Fibroblast of pulmonary artery (primary cell): ENCODE results near the gene NCMAP.
"Not testable (repeated sequence)": the region's sequence is repeated elsewhere in the genome, so short reads cannot be mapped to it uniquely, and the experiment has no call there.

Experiments used
- DNase-seq: peaks from one replicate; pipeline ENCODE4 v3.0.0-alpha.2; 2010; ENCODE audit warnings: low read depth
- H3K4me3 ChIP-seq: replicated peaks from 2 replicates; pipeline ENCODE4 v1.5.1; 2011; ENCODE audit warnings: low read depth, mild to moderate bottlenecking, control low read depth, low read length, moderate library complexity
- TF ChIP-seq, protein P1 (sequence below): IDR thresholded peaks from 2 replicates; pipeline ENCODE4 v1.5.1; 2011; ENCODE audit warnings: mild to moderate bottlenecking, control low read depth, low read length, inconsistent platforms; ENCODE audit errors: missing control alignments

Gene NCMAP

GRCh38 chr1:24555591-24556413, at the start of gene NCMAP:
Gene NCMAP, plus strand, starts transcription at chr1:24556087. Its CDS starts 39,344 bp downstream, at chr1:24595431.
- no peak for DNase-seq
- TF ChIP-seq, protein P1, sequence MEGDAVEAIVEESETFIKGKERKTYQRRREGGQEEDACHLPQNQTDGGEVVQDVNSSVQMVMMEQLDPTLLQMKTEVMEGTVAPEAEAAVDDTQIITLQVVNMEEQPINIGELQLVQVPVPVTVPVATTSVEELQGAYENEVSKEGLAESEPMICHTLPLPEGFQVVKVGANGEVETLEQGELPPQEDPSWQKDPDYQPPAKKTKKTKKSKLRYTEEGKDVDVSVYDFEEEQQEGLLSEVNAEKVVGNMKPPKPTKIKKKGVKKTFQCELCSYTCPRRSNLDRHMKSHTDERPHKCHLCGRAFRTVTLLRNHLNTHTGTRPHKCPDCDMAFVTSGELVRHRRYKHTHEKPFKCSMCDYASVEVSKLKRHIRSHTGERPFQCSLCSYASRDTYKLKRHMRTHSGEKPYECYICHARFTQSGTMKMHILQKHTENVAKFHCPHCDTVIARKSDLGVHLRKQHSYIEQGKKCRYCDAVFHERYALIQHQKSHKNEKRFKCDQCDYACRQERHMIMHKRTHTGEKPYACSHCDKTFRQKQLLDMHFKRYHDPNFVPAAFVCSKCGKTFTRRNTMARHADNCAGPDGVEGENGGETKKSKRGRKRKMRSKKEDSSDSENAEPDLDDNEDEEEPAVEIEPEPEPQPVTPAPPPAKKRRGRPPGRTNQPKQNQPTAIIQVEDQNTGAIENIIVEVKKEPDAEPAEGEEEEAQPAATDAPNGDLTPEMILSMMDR, result no peak
- no peak within 1 kb of the TSS for H3K4me3 ChIP-seq

DNA sequence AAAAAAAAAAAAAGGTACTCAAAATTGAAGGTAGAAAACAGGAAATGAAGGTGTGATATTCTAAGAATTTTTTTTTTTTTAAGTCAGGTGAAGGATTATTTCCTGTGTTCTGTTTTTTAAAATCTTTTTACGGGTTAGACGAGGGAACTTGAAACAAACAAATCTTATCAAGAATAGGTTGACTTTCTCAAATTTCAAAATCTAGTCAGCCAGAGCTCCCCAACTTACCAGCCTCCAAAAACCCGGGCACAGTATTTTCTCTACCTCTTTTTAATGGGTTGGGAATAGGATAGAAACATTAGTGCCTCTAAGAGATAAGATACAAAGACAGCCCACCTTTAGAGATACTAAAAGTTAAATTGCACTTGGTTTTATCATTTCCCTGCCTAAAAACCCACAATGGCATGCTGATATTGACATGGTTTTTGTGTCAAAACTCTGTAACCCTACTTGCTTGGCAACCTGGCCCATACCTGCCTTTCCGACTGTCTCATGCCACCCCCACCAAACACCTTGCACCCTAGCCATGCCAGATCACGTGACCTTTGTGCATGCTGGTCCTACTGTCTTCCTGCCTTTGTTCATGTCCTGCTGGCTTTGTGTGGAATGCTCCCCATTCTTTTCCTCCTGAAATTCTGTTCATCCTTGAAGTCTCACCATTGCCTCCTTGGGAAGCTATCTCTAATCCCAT, 49.1 kb upstream of the NCMAP start:
- no peak overlapping the region for H3K4me3 ChIP-seq
- no peak for DNase-seq
- TF ChIP-seq, protein P1, result no peak

DNA sequence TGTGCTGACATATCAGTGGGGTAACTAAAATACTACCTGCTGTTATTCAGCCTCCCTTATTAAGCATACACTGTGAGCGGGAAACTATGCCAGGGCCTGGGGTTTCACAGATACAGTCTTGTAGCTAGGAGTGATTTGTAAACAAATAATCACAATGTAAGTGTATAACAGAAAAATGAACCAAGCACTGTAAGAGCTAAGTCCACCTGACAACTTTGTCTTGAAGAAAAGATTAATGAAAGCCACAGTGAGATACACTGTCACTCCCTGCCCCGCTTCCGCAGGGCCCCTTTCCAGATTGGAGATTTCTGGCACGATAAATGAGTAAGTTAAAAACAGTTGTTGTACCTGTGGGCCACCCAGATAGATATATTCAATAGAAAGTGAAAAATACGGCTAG, 48.5 kb upstream of the NCMAP start:
- TF ChIP-seq, protein P1, result no peak
- no peak overlapping the region for H3K4me3 ChIP-seq
- no peak for DNase-seq

- DNase-seq, result no peak
- TF ChIP-seq, protein P1, result no peak
- no peak overlapping the region for H3K4me3 ChIP-seq
These were observed 47.0 kb upstream of the NCMAP start for GRCh38 chr1:24508911-24509310.

DNA sequence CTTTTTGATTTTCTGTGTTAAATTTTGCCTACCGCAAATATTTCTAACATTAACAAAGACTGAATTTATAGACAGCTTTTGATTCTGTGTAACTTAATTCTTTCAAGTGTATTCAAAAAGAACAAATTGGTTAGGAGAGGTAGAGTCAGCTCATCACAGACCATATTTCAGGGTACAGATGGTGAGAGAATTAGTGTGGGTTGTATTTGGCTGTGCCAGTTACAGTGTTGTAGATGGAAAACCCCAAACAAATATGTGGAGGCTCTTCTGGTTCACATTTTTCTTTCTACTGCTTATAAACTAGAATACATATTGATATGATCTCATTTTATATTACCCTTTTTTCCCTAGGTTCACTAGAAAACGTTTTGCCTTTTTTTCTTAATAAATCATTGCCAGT, 42.2 kb upstream of the NCMAP start:
- TF ChIP-seq, protein P1, result no peak
- no peak overlapping the region for H3K4me3 ChIP-seq
- DNase-seq, result no peak

DNA sequence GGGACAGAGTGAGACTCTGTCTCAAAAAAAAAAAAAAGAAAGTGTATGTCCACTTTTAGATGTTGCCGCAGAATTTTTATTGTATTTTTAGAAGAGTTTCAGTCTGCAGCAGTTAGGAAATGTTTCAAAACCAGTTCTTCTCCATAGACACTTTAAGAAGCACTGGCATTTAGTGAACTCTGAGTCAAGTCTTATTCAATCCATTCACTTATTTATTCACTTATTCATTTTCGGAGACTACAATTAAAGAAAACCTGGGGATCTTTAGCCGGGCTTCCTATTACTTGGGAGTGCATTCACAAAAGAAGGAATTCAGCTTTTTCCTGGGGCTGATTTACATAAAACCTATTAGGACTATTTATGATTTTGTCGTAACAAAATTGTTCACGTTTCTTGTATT, 40.9 kb upstream of the NCMAP start:
- TF ChIP-seq, protein P1, result no peak
- H3K4me3 ChIP-seq, result no peak overlapping the region
- DNase-seq, result no peak

DNA sequence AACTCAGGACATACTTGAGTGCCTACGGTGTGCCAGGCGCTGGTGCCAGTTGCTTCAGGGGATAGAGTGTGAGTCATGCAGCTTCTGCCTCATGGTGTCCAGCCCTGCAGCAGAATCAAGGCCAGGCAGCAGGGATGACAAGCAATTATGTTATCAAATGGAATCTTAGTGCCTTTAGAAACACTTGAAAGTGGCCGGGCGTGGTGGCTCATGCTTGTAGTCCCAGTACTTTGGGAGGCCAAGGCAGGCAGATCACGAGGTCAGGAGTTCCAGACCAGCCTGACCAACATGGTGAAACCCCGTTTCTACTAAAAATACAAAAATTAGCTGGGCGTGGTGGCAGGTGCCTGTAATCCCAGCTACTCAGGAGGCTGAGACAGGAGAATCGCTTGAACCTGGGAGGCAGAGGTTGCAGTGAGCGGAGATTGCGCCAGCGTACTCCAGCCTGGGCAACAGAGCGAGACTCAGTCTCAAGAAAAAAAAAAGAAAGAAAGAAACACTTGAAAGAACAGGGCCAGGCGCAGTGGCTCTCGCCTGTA, 40.1 kb upstream of the NCMAP start:
- H3K4me3 ChIP-seq, result not testable (repeated sequence)
- peak; percentile 6 for DNase-seq
